Endodermal cell (in vitro differentiated cells): ENCODE results near the gene TNIK. TPM values are rescaled to one million over a fixed set of nuclear protein-coding genes. Genes with fewer than 3 reads are reported as not detected.

Experiments
- DNase-seq: peaks from one replicate; pipeline ENCODE4 v3.0.0-alpha.2; 2017
- H3K27ac ChIP-seq: 2 replicates; pipeline ENCODE4 v1.5.1; 2013; ENCODE audit warnings: mild to moderate bottlenecking, low read depth, low read length, moderate library complexity
- H3K27me3 ChIP-seq: 2 replicates; pipeline ENCODE4 v1.6.1; 2013; ENCODE audit warnings: mild to moderate bottlenecking, low read length, moderate library complexity; ENCODE audit not compliant: insufficient read depth, control insufficient read depth, poor library complexity, severe bottlenecking
- H3K36me3 ChIP-seq: 2 replicates; pipeline ENCODE4 v1.7.0; 2013; ENCODE audit warnings: mild to moderate bottlenecking, low read length, moderate library complexity; ENCODE audit not compliant: control insufficient read depth, insufficient read depth
- H3K4me1 ChIP-seq: one replicate; pipeline ENCODE4 v1.7.0; 2013; ENCODE audit warnings: low read length; ENCODE audit not compliant: control insufficient read depth, insufficient read depth
- H3K4me3 ChIP-seq: 2 replicates; pipeline ENCODE4 v1.5.1; 2013; ENCODE audit warnings: mild to moderate bottlenecking, low read length, moderate library complexity
- H3K9ac ChIP-seq: 2 replicates; pipeline ENCODE4 v1.6.1; 2013; ENCODE audit warnings: mild to moderate bottlenecking, low read length, moderate library complexity; ENCODE audit not compliant: poor library complexity, severe bottlenecking; ENCODE audit errors: extremely low read depth
- H3K9me3 ChIP-seq: 2 replicates; pipeline ENCODE4 v1.6.1; 2013; ENCODE audit warnings: mild to moderate bottlenecking, low read length, moderate library complexity; ENCODE audit not compliant: control insufficient read depth
- H3K27ac Mint-ChIP-seq: 2 replicates; pipeline ENCODE4 v1.8.0; 2020; ENCODE audit warnings: mixed read lengths
- H3K27me3 Mint-ChIP-seq: 2 replicates; pipeline ENCODE4 v1.8.0; 2021; ENCODE audit warnings: mild to moderate bottlenecking, mixed read lengths; ENCODE audit not compliant: insufficient read depth
- H3K36me3 Mint-ChIP-seq: 2 replicates; pipeline ENCODE4 v1.8.0; 2020; ENCODE audit warnings: low read depth, mixed read lengths
- H3K4me1 Mint-ChIP-seq: 2 replicates; pipeline ENCODE4 v1.8.0; 2020; ENCODE audit warnings: mixed read lengths
- H3K4me3 Mint-ChIP-seq: 2 replicates; pipeline ENCODE4 v1.8.0; 2020; ENCODE audit warnings: mild to moderate bottlenecking, moderate library complexity, mixed read lengths
- H3K9me3 Mint-ChIP-seq: 2 replicates; pipeline ENCODE4 v1.8.0; 2020; ENCODE audit warnings: mild to moderate bottlenecking, mixed read lengths
- CTCF ChIP-seq: fragments of 200-600 bp; sonication (generic); conservative IDR thresholded peaks from 2 replicates; pipeline ENCODE4 v1.5.0; 2021; ENCODE audit warnings: antibody characterized with exemption, mild to moderate bottlenecking
- WGBS, 2 experiments: methylation state at CpG; one replicate each; pipeline versions ENCODE4 v1.1.5 to v1.1.7; 2013; ENCODE audit warnings: missing lambda C conversion rate in 2 of 2, mixed read lengths in 1 of 2; ENCODE audit not compliant: insufficient coverage in 1 of 2, insufficient read length in 1 of 2; 5-methylcytosine and 5-hydroxymethylcytosine counted together
- total RNA-seq, 2 donors: library from RNA; stranded (reverse); fragmentation: NEBNext Ultra II Directional in 1 of 2; extraction: Animal tissue kit (Norgen Biotek cat#: 25700) in 1 of 2; gene quantifications; 2 replicates in 1 of 2; 3 replicates in 1 of 2; pipeline ENCODE4 v1.2.1, GENCODE V29; 2021

TNIK gene
- total RNA-seq, 2 donors from 2014 or later = 12.2 to 14.9 TPM

- no peaks in the 10 kb centered on the region for H3K27me3 ChIP-seq
- H3K36me3 ChIP-seq = no peaks in the 10 kb centered on the region
- no peak overlapping the region for H3K9ac ChIP-seq
- no peak for DNase-seq
- H3K4me1 ChIP-seq = no peaks in the 10 kb centered on the region
- H3K27ac Mint-ChIP-seq = no peak overlapping the region
- no peaks in the 10 kb centered on the region for H3K27me3 Mint-ChIP-seq
- H3K4me1 Mint-ChIP-seq = peaks cover 5% of the 10 kb centered on the region
- no peak overlapping the region for H3K27ac ChIP-seq
- peaks cover 2% of the 10 kb centered on the region for H3K36me3 Mint-ChIP-seq
- H3K9me3 ChIP-seq = no peaks in the 10 kb centered on the region
- 100% methylated on average over 1 of the region's 1 CpG; no CpG with 5 or more reads in 1 of the 2 experiments for WGBS, 2 experiments
- H3K9me3 Mint-ChIP-seq = no peaks in the 10 kb centered on the region
- H3K4me3 ChIP-seq = no peak overlapping the region
- TF ChIP-seq CTCF = no peak
- no peak overlapping the region for H3K4me3 Mint-ChIP-seq
Measured at GRCh38 chr3:171193693-171194092, 266.5 kb downstream of the TNIK start.

GRCh38 chr3:171192176-171192854 is 267.9 kb downstream of the TNIK start:
- Histone ChIP-seq H3K4me3 (no peak overlapping the region), H3K9me3 (no peaks in the 10 kb centered on the region), H3K4me1 (no peaks in the 10 kb centered on the region), H3K36me3 (no peaks in the 10 kb centered on the region), H3K27ac (no peak overlapping the region), H3K9ac (no peak overlapping the region), H3K27me3 (no peaks in the 10 kb centered on the region)
- 87 to 90% methylated on average over 1 to 2 of the region's 2 CpGs for WGBS, 2 experiments
- no peak for DNase-seq
- H3K9me3 Mint-ChIP-seq = no peaks in the 10 kb centered on the region
- H3K36me3 Mint-ChIP-seq = no peaks in the 10 kb centered on the region
- H3K4me1 Mint-ChIP-seq = peaks cover 8% of the 10 kb centered on the region
- H3K4me3 Mint-ChIP-seq = no peak overlapping the region
- H3K27ac Mint-ChIP-seq = no peak overlapping the region
- H3K27me3 Mint-ChIP-seq = no peaks in the 10 kb centered on the region
- no peak for TF ChIP-seq CTCF

- no peak for DNase-seq
- Mint-ChIP-seq H3K27me3 (no peaks in the 10 kb centered on the region), H3K9me3 (no peaks in the 10 kb centered on the region), H3K4me1 (peaks cover 17% of the 10 kb centered on the region), H3K36me3 (no peaks in the 10 kb centered on the region), H3K4me3 (no peak overlapping the region), H3K27ac (no peak overlapping the region)
- no peak overlapping the region for H3K27ac ChIP-seq
- H3K9ac ChIP-seq = no peak overlapping the region
- H3K4me1 ChIP-seq = peaks cover 3% of the 10 kb centered on the region
- H3K27me3 ChIP-seq = no peaks in the 10 kb centered on the region
- H3K4me3 ChIP-seq = no peak overlapping the region
- 100% methylated on average over 1 of the region's 1 CpG; no CpG with 5 or more reads in 1 of the 2 experiments for WGBS, 2 experiments
- no peaks in the 10 kb centered on the region for H3K9me3 ChIP-seq
- H3K36me3 ChIP-seq = no peaks in the 10 kb centered on the region
- no peak for TF ChIP-seq CTCF
Measured at GRCh38 chr3:171190668-171191067, 269.5 kb downstream of the TNIK start.
